Neuronal stem cell (in vitro differentiated cells): ENCODE measurements around the gene CDH2.

Source experiments
- DNase-seq: peaks from one replicate; pipeline ENCODE4 v3.0.0-alpha.2; 2013; ENCODE audit warnings: low spot score
- H2AFZ ChIP-seq: one replicate; pipeline ENCODE4 v1.6.1; 2013; ENCODE audit warnings: mild to moderate bottlenecking, low read length, inconsistent platforms
- H2AK5ac ChIP-seq: 2 replicates; pipeline ENCODE4 v1.6.1; 2013; ENCODE audit warnings: low read depth, mild to moderate bottlenecking, inconsistent platforms, low read length, moderate library complexity, mixed read lengths
- H2BK120ac ChIP-seq: 2 replicates; pipeline ENCODE4 v1.6.1; 2013; ENCODE audit warnings: low read depth, mild to moderate bottlenecking, inconsistent platforms, low read length, moderate library complexity, mixed read lengths
- H2BK12ac ChIP-seq: one replicate; pipeline ENCODE4 v1.6.1; 2013; ENCODE audit warnings: low read length, inconsistent platforms
- H2BK15ac ChIP-seq: 2 replicates; pipeline ENCODE4 v1.6.1; 2013; ENCODE audit warnings: mild to moderate bottlenecking, low read length, inconsistent platforms, mixed read lengths
- H2BK5ac ChIP-seq: one replicate; pipeline ENCODE4 v1.6.1; 2013; ENCODE audit warnings: inconsistent platforms, mild to moderate bottlenecking, low read length, moderate library complexity
- H3K14ac ChIP-seq: one replicate; pipeline ENCODE4 v1.6.1; 2013; ENCODE audit warnings: low read length, inconsistent platforms
- H3K18ac ChIP-seq: 2 replicates; pipeline ENCODE4 v1.6.1; 2013; ENCODE audit warnings: low read length, inconsistent platforms
- H3K23ac ChIP-seq: 2 replicates; pipeline ENCODE4 v1.6.1; 2013; ENCODE audit warnings: low read depth, mild to moderate bottlenecking, mixed read lengths, low read length, inconsistent platforms; ENCODE audit not compliant: poor library complexity
- H3K27ac ChIP-seq: replicated peaks from 3 replicates; pipeline ENCODE4 v1.5.1; 2013; ENCODE audit warnings: low read length, inconsistent platforms
- H3K27me3 ChIP-seq, 3 experiments: 2 replicates each; pipeline ENCODE4 v1.6.1; 2013; ENCODE audit warnings: low read length in 3 of 3, mild to moderate bottlenecking in 2 of 3, inconsistent platforms in 1 of 3, low read depth in 1 of 3, mixed read lengths in 1 of 3, moderate library complexity in 1 of 3; ENCODE audit not compliant: control insufficient read depth in 3 of 3, insufficient read depth in 3 of 3
- H3K36me3 ChIP-seq, 2 donors: replicated peaks in 1 of 2; 2 replicates each; pipeline ENCODE4 v1.6.1; 2013; ENCODE audit warnings: low read length in 2 of 2; ENCODE audit not compliant: control insufficient read depth in 2 of 2, insufficient read depth in 2 of 2
- H3K4ac ChIP-seq: 2 replicates; pipeline ENCODE4 v1.6.1; 2013; ENCODE audit warnings: inconsistent platforms, mild to moderate bottlenecking, low read length, moderate library complexity
- H3K4me1 ChIP-seq, 2 donors: 1 replicate in 1 of 2; 2 replicates in 1 of 2; pipeline ENCODE4 v1.6.1; 2013; ENCODE audit warnings: low read length in 2 of 2, low read depth in 1 of 2; ENCODE audit not compliant: control insufficient read depth in 2 of 2, insufficient read depth in 1 of 2
- H3K4me2 ChIP-seq: one replicate; pipeline ENCODE4 v1.6.1; 2013; ENCODE audit warnings: mild to moderate bottlenecking, low read length, inconsistent platforms; ENCODE audit not compliant: insufficient read depth, poor library complexity, severe bottlenecking
- H3K4me3 ChIP-seq, 2 donors: 2 replicates each; pipeline ENCODE4 v1.5.1; 2013; ENCODE audit warnings: low read length in 2 of 2, mild to moderate bottlenecking in 2 of 2, inconsistent platforms in 1 of 2, moderate library complexity in 1 of 2
- H3K79me1 ChIP-seq: one replicate; pipeline ENCODE4 v1.6.1; 2013; ENCODE audit warnings: low read depth, mild to moderate bottlenecking, inconsistent platforms, low read length, moderate library complexity
- H3K9ac ChIP-seq: one replicate; pipeline ENCODE4 v1.6.1; 2013; ENCODE audit warnings: mild to moderate bottlenecking, low read depth, low read length, inconsistent platforms; ENCODE audit not compliant: poor library complexity
- H3K9me3 ChIP-seq, 2 donors: replicated peaks in 1 of 2; 2 replicates each; pipeline versions ENCODE3 to v1.6.1; 2013; ENCODE audit warnings: low read length in 2 of 2, mild to moderate bottlenecking in 2 of 2, inconsistent platforms in 1 of 2, low read depth in 1 of 2, mixed read lengths in 1 of 2, moderate library complexity in 1 of 2; ENCODE audit not compliant: control insufficient read depth in 2 of 2, insufficient read depth in 1 of 2
- H4K8ac ChIP-seq: one replicate; pipeline ENCODE4 v1.6.1; 2013; ENCODE audit warnings: low read depth, mild to moderate bottlenecking, inconsistent platforms, low read length, moderate library complexity
- H4K91ac ChIP-seq: one replicate; pipeline ENCODE4 v1.6.1; 2013; ENCODE audit warnings: low read length, low read depth, mild to moderate bottlenecking, inconsistent platforms; ENCODE audit not compliant: poor library complexity
- WGBS, 2 donors: extraction: QIAGEN DNeasy Blood & Tissue Kit; methylation state at CpG; one replicate each; pipeline ENCODE4 v1.1.7; 2013; ENCODE audit warnings: missing lambda C conversion rate in 2 of 2, mixed read lengths in 1 of 2; ENCODE audit not compliant: insufficient read length in 2 of 2, insufficient replicate concordance in 1 of 2; ENCODE audit errors: extremely low coverage in 2 of 2; 5-methylcytosine and 5-hydroxymethylcytosine counted together

The CDH2 gene

GRCh38 chr18:28136071-28136470, 40.9 kb downstream of the CDH2 start:
- no peak overlapping the region for H2BK120ac ChIP-seq
- H2BK12ac ChIP-seq = no peak overlapping the region
- WGBS, 2 donors = no CpG with 5 or more reads among the region's 4 CpGs
- no peaks in the 10 kb centered on the region for H3K79me1 ChIP-seq
- H2AK5ac ChIP-seq = no peak overlapping the region
- H3K9me3 ChIP-seq = peaks cover 0 to 8% of the 10 kb centered on the region in 2 donors
- H3K9ac ChIP-seq = no peak overlapping the region
- H3K23ac ChIP-seq = no peak overlapping the region
- no peak overlapping the region for H3K18ac ChIP-seq
- H3K27ac ChIP-seq = no peak overlapping the region
- H2BK5ac ChIP-seq = no peak overlapping the region
- H3K27me3 ChIP-seq = no peaks in the 10 kb centered on the region
- no peak overlapping the region for H2BK15ac ChIP-seq
- H2AFZ ChIP-seq = no peak overlapping the region
- no peak overlapping the region for H3K4me3 ChIP-seq
- H3K4ac ChIP-seq = no peak overlapping the region
- no peak overlapping the region for H4K8ac ChIP-seq
- peaks cover 1 to 6% of the 10 kb centered on the region in 2 donors for H3K4me1 ChIP-seq
- H3K4me2 ChIP-seq = no peak overlapping the region
- H4K91ac ChIP-seq = no peak overlapping the region
- H3K36me3 ChIP-seq = peaks cover 2 to 85% of the 10 kb centered on the region in 2 donors
- H3K14ac ChIP-seq = no peak overlapping the region
- no peak for DNase-seq

GRCh38 chr18:28134774-28135173, 42.2 kb downstream of the CDH2 start:
- Histone ChIP-seq H3K23ac (no peak overlapping the region), H2BK12ac (no peak overlapping the region), H3K27ac (no peak overlapping the region), H3K27me3 (no peaks in the 10 kb centered on the region), H3K4me2 (no peak overlapping the region), H2AFZ (no peak overlapping the region), H2BK15ac (no peak overlapping the region), H3K4ac (no peak overlapping the region), H2AK5ac (no peak overlapping the region), H3K14ac (no peak overlapping the region), H3K4me3 (no peak overlapping the region), H3K36me3 (peaks cover 0 to 83% of the 10 kb centered on the region in 2 donors), H3K79me1 (peaks cover 3% of the 10 kb centered on the region), H3K9me3 (peaks cover 0 to 4% of the 10 kb centered on the region in 2 donors), H3K18ac (no peak overlapping the region), H4K91ac (no peak overlapping the region), H2BK5ac (no peak overlapping the region), H4K8ac (no peak overlapping the region), H3K9ac (no peak overlapping the region), H3K4me1 (peaks cover 1 to 6% of the 10 kb centered on the region in 2 donors), H2BK120ac (no peak overlapping the region)
- WGBS, 2 donors = no CpG with 5 or more reads among the region's 7 CpGs
- DNase-seq = no peak

- Histone ChIP-seq H3K79me1 (peaks cover 3% of the 10 kb centered on the region), H2AFZ (no peak overlapping the region), H3K9me3 (peaks cover 0 to 4% of the 10 kb centered on the region in 2 donors), H2BK120ac (no peak overlapping the region), H2BK5ac (no peak overlapping the region), H3K18ac (no peak overlapping the region), H3K27ac (no peak overlapping the region), H3K4me1 (peaks cover 1 to 6% of the 10 kb centered on the region in 2 donors), H3K23ac (no peak overlapping the region), H3K4ac (no peak overlapping the region), H3K36me3 (peaks cover 0 to 84% of the 10 kb centered on the region in 2 donors), H3K4me3 (no peak overlapping the region), H3K14ac (no peak overlapping the region), H4K91ac (no peak overlapping the region), H2AK5ac (no peak overlapping the region), H4K8ac (no peak overlapping the region), H3K27me3 (no peaks in the 10 kb centered on the region), H3K4me2 (no peak overlapping the region), H2BK15ac (no peak overlapping the region), H2BK12ac (no peak overlapping the region), H3K9ac (no peak overlapping the region)
- no peak for DNase-seq
- WGBS, 2 donors = no CpG with 5 or more reads among the region's 5 CpGs
Observed at GRCh38 chr18:28132084-28132483, 44.8 kb downstream of the CDH2 start.

- Histone ChIP-seq H2BK5ac (no peak overlapping the region), H2BK12ac (no peak overlapping the region), H4K91ac (no peak overlapping the region), H3K4ac (no peak overlapping the region), H3K4me3 (no peak overlapping the region), H2AFZ (no peak overlapping the region), H4K8ac (no peak overlapping the region), H3K4me2 (no peak overlapping the region), H3K14ac (no peak overlapping the region), H3K27me3 (no peaks in the 10 kb centered on the region), H2AK5ac (no peak overlapping the region), H3K23ac (no peak overlapping the region), H2BK15ac (no peak overlapping the region), H3K4me1 (peaks cover 1 to 7% of the 10 kb centered on the region in 2 donors), H3K9ac (no peak overlapping the region), H3K9me3 (peaks cover 0 to 2% of the 10 kb centered on the region in 2 donors), H3K18ac (no peak overlapping the region), H3K36me3 (peaks cover 3 to 76% of the 10 kb centered on the region in 2 donors), H3K27ac (no peak overlapping the region), H3K79me1 (peaks cover 5% of the 10 kb centered on the region), H2BK120ac (no peak overlapping the region)
- no peak for DNase-seq
- WGBS, 2 donors = no CpG with 5 or more reads among the region's 3 CpGs
Observed at GRCh38 chr18:28128659-28128980, 48.3 kb downstream of the CDH2 start.
